Measurements from ENCODE around the gene DMP1. TPM values are rescaled to one million over a fixed set of nuclear protein-coding genes. Genes with fewer than 3 reads are reported as not detected.

DMP1 gene
- not detected for total RNA-seq

GRCh38 chr4:87649980-87650379 is at the start of gene DMP1:
Gene DMP1 (plus strand): TSS chr4:87650280. CDS start chr4:87656493, 6,213 bp downstream.
- Histone ChIP-seq H3K27me3 (ENCODE audit: control insufficient read depth in 3 of 3, insufficient read depth in 3 of 3, low read length in 3 of 3) (no peaks in the 10 kb centered on the region), H3K27ac (ENCODE audit: low read depth, low read length) (no peak within 1 kb of the TSS), H3K9ac (ENCODE audit: low read depth in 1 of 3, low read length in 3 of 3) (no peak within 1 kb of the TSS), H3K36me3 (ENCODE audit: control insufficient read depth in 3 of 3, insufficient read depth in 3 of 3, low read length in 3 of 3) (no peaks in the 10 kb centered on the region), H3K9me3 (ENCODE audit: control insufficient read depth in 3 of 3, low read length in 3 of 3) (no peaks in the 10 kb centered on the region), H3K4me3 (ENCODE audit: low read length in 3 of 3) (no peak within 1 kb of the TSS), H3K4me1 (ENCODE audit: control insufficient read depth in 3 of 3, insufficient read depth in 3 of 3, low read length in 3 of 3) (no peaks in the 10 kb centered on the region)

GRCh38 chr4:87601361-87601760 is 48.7 kb upstream of the DMP1 start:
- Histone ChIP-seq H3K9ac (ENCODE audit: low read depth in 1 of 3, low read length in 3 of 3) (no peak overlapping the region), H3K4me3 (ENCODE audit: low read length in 3 of 3) (no peak overlapping the region), H3K27ac (ENCODE audit: low read depth, low read length) (no peak overlapping the region), H3K27me3 (ENCODE audit: control insufficient read depth in 3 of 3, insufficient read depth in 3 of 3, low read length in 3 of 3) (no peaks in the 10 kb centered on the region), H3K9me3 (ENCODE audit: control insufficient read depth in 3 of 3, low read length in 3 of 3) (peaks cover 0 to 4% (median 0%) of the 10 kb centered on the region in 3 donors), H3K36me3 (ENCODE audit: control insufficient read depth in 3 of 3, insufficient read depth in 3 of 3, low read length in 3 of 3) (no peaks in the 10 kb centered on the region), H3K4me1 (ENCODE audit: control insufficient read depth in 3 of 3, insufficient read depth in 3 of 3, low read length in 3 of 3) (no peaks in the 10 kb centered on the region)

GRCh38 chr4:87608229-87608628 is 41.9 kb upstream of the DMP1 start, which contains the start of gene DSPP:
Gene DSPP (plus strand): TSS chr4:87608529. CDS start chr4:87610909, 2,380 bp downstream.
- Histone ChIP-seq H3K9ac (ENCODE audit: low read depth in 1 of 3, low read length in 3 of 3) (no peak within 1 kb of the TSS), H3K36me3 (ENCODE audit: control insufficient read depth in 3 of 3, insufficient read depth in 3 of 3, low read length in 3 of 3) (no peaks in the 10 kb centered on the region), H3K4me1 (ENCODE audit: control insufficient read depth in 3 of 3, insufficient read depth in 3 of 3, low read length in 3 of 3) (no peaks in the 10 kb centered on the region), H3K4me3 (ENCODE audit: low read length in 3 of 3) (no peak within 1 kb of the TSS), H3K9me3 (ENCODE audit: control insufficient read depth in 3 of 3, low read length in 3 of 3) (no peaks in the 10 kb centered on the region), H3K27me3 (ENCODE audit: control insufficient read depth in 3 of 3, insufficient read depth in 3 of 3, low read length in 3 of 3) (no peaks in the 10 kb centered on the region), H3K27ac (ENCODE audit: low read depth, low read length) (no peak within 1 kb of the TSS)

GRCh38 chr4:87614292-87614890 is 35.7 kb upstream of the DMP1 start:
- no peaks in the 10 kb centered on the region for H3K9me3 ChIP-seq (ENCODE audit: control insufficient read depth in 3 of 3, low read length in 3 of 3)
- no peak overlapping the region for H3K9ac ChIP-seq (ENCODE audit: low read depth in 1 of 3, low read length in 3 of 3)
- H3K4me1 ChIP-seq (ENCODE audit: control insufficient read depth in 3 of 3, insufficient read depth in 3 of 3, low read length in 3 of 3), result no peaks in the 10 kb centered on the region

GRCh38 chr4:87616268-87616667 is 33.8 kb upstream of the DMP1 start:
- H3K4me1 ChIP-seq (ENCODE audit: control insufficient read depth in 3 of 3, insufficient read depth in 3 of 3, low read length in 3 of 3), result no peaks in the 10 kb centered on the region
- no peaks in the 10 kb centered on the region for H3K27me3 ChIP-seq (ENCODE audit: control insufficient read depth in 3 of 3, insufficient read depth in 3 of 3, low read length in 3 of 3)
- no peaks in the 10 kb centered on the region for H3K36me3 ChIP-seq (ENCODE audit: control insufficient read depth in 3 of 3, insufficient read depth in 3 of 3, low read length in 3 of 3)
- H3K9me3 ChIP-seq (ENCODE audit: control insufficient read depth in 3 of 3, low read length in 3 of 3), result no peaks in the 10 kb centered on the region
- H3K4me3 ChIP-seq (ENCODE audit: low read length in 3 of 3), result no peak overlapping the region
- no peak overlapping the region for H3K27ac ChIP-seq (ENCODE audit: low read depth, low read length)
- H3K9ac ChIP-seq (ENCODE audit: low read depth in 1 of 3, low read length in 3 of 3), result no peak overlapping the region

More at GRCh38 chr4:87614292-87614890, 35.7 kb upstream of the DMP1 start:
- H3K36me3 ChIP-seq (ENCODE audit: control insufficient read depth in 3 of 3, insufficient read depth in 3 of 3, low read length in 3 of 3), result no peaks in the 10 kb centered on the region
- H3K27me3 ChIP-seq (ENCODE audit: control insufficient read depth in 3 of 3, insufficient read depth in 3 of 3, low read length in 3 of 3), result no peaks in the 10 kb centered on the region
- H3K27ac ChIP-seq (ENCODE audit: low read depth, low read length), result no peak overlapping the region
- H3K4me3 ChIP-seq (ENCODE audit: low read length in 3 of 3), result no peak overlapping the region

- Histone ChIP-seq H3K27me3 (ENCODE audit: control insufficient read depth in 3 of 3, insufficient read depth in 3 of 3, low read length in 3 of 3) (no peaks in the 10 kb centered on the region), H3K4me3 (ENCODE audit: low read length in 3 of 3) (no peak overlapping the region), H3K27ac (ENCODE audit: low read depth, low read length) (peak overlapping the region; percentile 15)
Observed at GRCh38 chr4:87620086-87620485, 30.0 kb upstream of the DMP1 start.

GRCh38 chr4:87620491-87620890 is 29.6 kb upstream of the DMP1 start:
- Histone ChIP-seq H3K9me3 (ENCODE audit: control insufficient read depth in 3 of 3, low read length in 3 of 3) (no peaks in the 10 kb centered on the region), H3K27ac (ENCODE audit: low read depth, low read length) (peak overlapping the region; percentile 21), H3K36me3 (ENCODE audit: control insufficient read depth in 3 of 3, insufficient read depth in 3 of 3, low read length in 3 of 3) (no peaks in the 10 kb centered on the region), H3K4me1 (ENCODE audit: control insufficient read depth in 3 of 3, insufficient read depth in 3 of 3, low read length in 3 of 3) (no peaks in the 10 kb centered on the region), H3K9ac (ENCODE audit: low read depth in 1 of 3, low read length in 3 of 3) (no peak overlapping the region), H3K27me3 (ENCODE audit: control insufficient read depth in 3 of 3, insufficient read depth in 3 of 3, low read length in 3 of 3) (no peaks in the 10 kb centered on the region), H3K4me3 (ENCODE audit: low read length in 3 of 3) (no peak overlapping the region)

More at GRCh38 chr4:87620086-87620485, 30.0 kb upstream of the DMP1 start:
- Histone ChIP-seq H3K9me3 (ENCODE audit: control insufficient read depth in 3 of 3, low read length in 3 of 3) (no peaks in the 10 kb centered on the region), H3K9ac (ENCODE audit: low read depth in 1 of 3, low read length in 3 of 3) (no peak overlapping the region), H3K4me1 (ENCODE audit: control insufficient read depth in 3 of 3, insufficient read depth in 3 of 3, low read length in 3 of 3) (no peaks in the 10 kb centered on the region), H3K36me3 (ENCODE audit: control insufficient read depth in 3 of 3, insufficient read depth in 3 of 3, low read length in 3 of 3) (no peaks in the 10 kb centered on the region)

- H3K9ac ChIP-seq (ENCODE audit: low read depth in 1 of 3, low read length in 3 of 3), result no peak overlapping the region
- H3K9me3 ChIP-seq (ENCODE audit: control insufficient read depth in 3 of 3, low read length in 3 of 3), result no peaks in the 10 kb centered on the region
- no peak overlapping the region for H3K4me3 ChIP-seq (ENCODE audit: low read length in 3 of 3)
- H3K4me1 ChIP-seq (ENCODE audit: control insufficient read depth in 3 of 3, insufficient read depth in 3 of 3, low read length in 3 of 3), result no peaks in the 10 kb centered on the region
- no peaks in the 10 kb centered on the region for H3K36me3 ChIP-seq (ENCODE audit: control insufficient read depth in 3 of 3, insufficient read depth in 3 of 3, low read length in 3 of 3)
- no peak overlapping the region for H3K27ac ChIP-seq (ENCODE audit: low read depth, low read length)
- no peaks in the 10 kb centered on the region for H3K27me3 ChIP-seq (ENCODE audit: control insufficient read depth in 3 of 3, insufficient read depth in 3 of 3, low read length in 3 of 3)
Observed at GRCh38 chr4:87622303-87622702, 27.8 kb upstream of the DMP1 start.

GRCh38 chr4:87624698-87625097 is 25.4 kb upstream of the DMP1 start:
- Histone ChIP-seq H3K9me3 (ENCODE audit: control insufficient read depth in 3 of 3, low read length in 3 of 3) (no peaks in the 10 kb centered on the region), H3K27ac (ENCODE audit: low read depth, low read length) (no peak overlapping the region), H3K9ac (ENCODE audit: low read depth in 1 of 3, low read length in 3 of 3) (no peak overlapping the region), H3K27me3 (ENCODE audit: control insufficient read depth in 3 of 3, insufficient read depth in 3 of 3, low read length in 3 of 3) (no peaks in the 10 kb centered on the region), H3K36me3 (ENCODE audit: control insufficient read depth in 3 of 3, insufficient read depth in 3 of 3, low read length in 3 of 3) (no peaks in the 10 kb centered on the region), H3K4me3 (ENCODE audit: low read length in 3 of 3) (no peak overlapping the region), H3K4me1 (ENCODE audit: control insufficient read depth in 3 of 3, insufficient read depth in 3 of 3, low read length in 3 of 3) (no peaks in the 10 kb centered on the region)

GRCh38 chr4:87631668-87632067 is 18.4 kb upstream of the DMP1 start:
- Histone ChIP-seq H3K36me3 (ENCODE audit: control insufficient read depth in 3 of 3, insufficient read depth in 3 of 3, low read length in 3 of 3) (no peaks in the 10 kb centered on the region), H3K4me3 (ENCODE audit: low read length in 3 of 3) (no peak overlapping the region), H3K4me1 (ENCODE audit: control insufficient read depth in 3 of 3, insufficient read depth in 3 of 3, low read length in 3 of 3) (no peaks in the 10 kb centered on the region), H3K9me3 (ENCODE audit: control insufficient read depth in 3 of 3, low read length in 3 of 3) (no peaks in the 10 kb centered on the region), H3K27me3 (ENCODE audit: control insufficient read depth in 3 of 3, insufficient read depth in 3 of 3, low read length in 3 of 3) (no peaks in the 10 kb centered on the region), H3K9ac (ENCODE audit: low read depth in 1 of 3, low read length in 3 of 3) (no peak overlapping the region), H3K27ac (ENCODE audit: low read depth, low read length) (no peak overlapping the region)

All from skeletal muscle tissue (tissue), 4 donors.